Endothelial cell of umbilical vein (primary cell): Measurements from ENCODE around the gene PPM1L. TPM values are rescaled to one million over a fixed set of nuclear protein-coding genes. Genes with fewer than 3 reads are reported as not detected.

ENCODE experiments used
- BruUV-seq: library from RNA; stranded (reverse); fragments of 400-500 nt; replicated peaks from 2 replicates; lab custom pipeline; 2021; lab: Mats Ljungman, UMichigan
- CTCF ChIA-PET: fragments of 300-600, 350-600 bp; sonication (Branson Sonifier 250); formaldehyde crosslinking; loops from one replicate; lab custom pipeline; 2021; ENCODE audit warnings: antibody characterized with exemption, inconsistent platforms; lab: Charles Lee
- POLR2A ChIA-PET: fragments of 300-600, 350-600 bp; sonication (Branson Sonifier 250); formaldehyde crosslinking; loops from one replicate; lab custom pipeline; 2021; ENCODE audit warnings: antibody characterized with exemption, inconsistent platforms; lab: Charles Lee
- DNase-seq: peaks from one replicate; pipeline ENCODE4 v3.0.0-alpha.2; 2011; ENCODE audit warnings: low read depth, low spot score
- FAIRE-seq: peaks from 2 replicates; lab custom pipeline; 2011; peaks lifted over from hg19 to GRCh38; lab: Jason Lieb, UNC
- H2AFZ ChIP-seq: 2 replicates; pipeline ENCODE4 v1.6.0; 2012; ENCODE audit warnings: low read depth, low read length, control low read depth, inconsistent platforms
- H3K27ac ChIP-seq: 2 replicates; pipeline ENCODE4 v1.5.1; 2011; ENCODE audit warnings: low read depth, mild to moderate bottlenecking, control low read depth, low read length, moderate library complexity; ENCODE audit not compliant: insufficient read depth
- H3K27me3 ChIP-seq, 2 experiments: 2 replicates each; pipeline versions ENCODE4 v1.6.0 to v1.6.1; 2011; ENCODE audit warnings: low read length in 2 of 2, mixed read lengths in 1 of 2; ENCODE audit not compliant: control insufficient read depth in 2 of 2, insufficient read depth in 2 of 2
- H3K36me3 ChIP-seq, 2 experiments: 2 replicates in 1 of 2; 3 replicates in 1 of 2; pipeline ENCODE4 v1.5.1; 2011; ENCODE audit warnings: low read length in 2 of 2, mild to moderate bottlenecking in 1 of 2, moderate library complexity in 1 of 2; ENCODE audit not compliant: control insufficient read depth in 2 of 2, insufficient read depth in 2 of 2; ENCODE audit errors: extremely low read depth in 1 of 2
- H3K4me1 ChIP-seq: 3 replicates; pipeline ENCODE4 v1.5.1; 2011; ENCODE audit warnings: mild to moderate bottlenecking, low read length; ENCODE audit not compliant: control insufficient read depth, insufficient read depth; ENCODE audit errors: extremely low read depth
- H3K4me2 ChIP-seq: 2 replicates; pipeline ENCODE4 v1.6.1; 2011; ENCODE audit warnings: low read length, control low read depth, mixed read lengths; ENCODE audit not compliant: insufficient read depth
- H3K4me3 ChIP-seq, 3 experiments: fragments of 200-600 bp in 1 of 3; sonication (generic), shearing (Covaris generic) in 1 of 3; replicated peaks in 1 of 3; 2 replicates each; pipeline ENCODE4 v1.5.1; 2011 to 2016; ENCODE audit warnings: control low read depth in 3 of 3, low read length in 3 of 3, mild to moderate bottlenecking in 2 of 3, inconsistent platforms in 1 of 3, low read depth in 1 of 3, moderate library complexity in 1 of 3; ENCODE audit not compliant: insufficient read depth in 1 of 3
- H3K79me2 ChIP-seq: 2 replicates; pipeline ENCODE4 v1.6.0; 2012; ENCODE audit warnings: low read length, inconsistent platforms; ENCODE audit not compliant: control insufficient read depth, insufficient read depth
- H3K9ac ChIP-seq: replicated peaks from 2 replicates; pipeline ENCODE3; 2011; ENCODE audit warnings: low read length, control low read depth; ENCODE audit not compliant: insufficient read depth; ENCODE audit errors: extremely low read depth
- H3K9me1 ChIP-seq: replicated peaks from 3 replicates; pipeline ENCODE4 v1.6.0; 2011; ENCODE audit warnings: mild to moderate bottlenecking, low read length; ENCODE audit not compliant: control insufficient read depth, insufficient read depth; ENCODE audit errors: extremely low read depth
- H3K9me3 ChIP-seq: replicated peaks from 2 replicates; pipeline ENCODE4 v1.5.1; 2012; ENCODE audit warnings: low read length, inconsistent platforms; ENCODE audit not compliant: control insufficient read depth, insufficient read depth
- H4K20me1 ChIP-seq: replicated peaks from 2 replicates; pipeline ENCODE3; 2011; ENCODE audit warnings: mild to moderate bottlenecking, low read length; ENCODE audit not compliant: control insufficient read depth, insufficient read depth; ENCODE audit errors: extremely low read depth
- CTCF ChIP-seq, 2 donors: IDR thresholded peaks; 1 replicate in 1 of 2; 2 replicates in 1 of 2; pipeline ENCODE4 v1.5.1; 2011; ENCODE audit warnings: low read length in 2 of 2, mild to moderate bottlenecking in 2 of 2, moderate library complexity in 2 of 2, control low read depth in 1 of 2, inconsistent platforms in 1 of 2, low read depth in 1 of 2; ENCODE audit not compliant: insufficient read depth in 1 of 2; ENCODE audit errors: extremely low read depth in 1 of 2
- EZH2 ChIP-seq: IDR thresholded peaks from 2 replicates; pipeline ENCODE4 v1.6.1; 2012; ENCODE audit warnings: borderline replicate concordance, low read depth, mild to moderate bottlenecking, moderate library complexity, low read length, inconsistent platforms; ENCODE audit not compliant: severe bottlenecking
- FOS ChIP-seq: IDR thresholded peaks from 2 replicates; pipeline ENCODE4 v1.6.1; 2011; ENCODE audit warnings: mild to moderate bottlenecking, low read length, moderate library complexity, borderline replicate concordance; ENCODE audit not compliant: insufficient read depth
- GATA2 ChIP-seq: IDR thresholded peaks from 2 replicates; pipeline ENCODE4 v1.7.0; 2011; ENCODE audit warnings: low read depth, mild to moderate bottlenecking, moderate library complexity, mixed read lengths, low read length; ENCODE audit not compliant: insufficient read length, insufficient read depth
- JUN ChIP-seq: IDR thresholded peaks from 2 replicates; pipeline ENCODE4 v1.6.1; 2011; ENCODE audit warnings: borderline replicate concordance, low read depth; ENCODE audit not compliant: insufficient read length, insufficient read depth
- MAX ChIP-seq: IDR thresholded peaks from 2 replicates; pipeline ENCODE4 v1.6.1; 2011; ENCODE audit not compliant: insufficient read depth, insufficient read length
- MYC ChIP-seq: IDR thresholded peaks from one replicate; pipeline ENCODE4 v1.6.1; 2011; ENCODE audit warnings: mild to moderate bottlenecking, low read depth, low read length
- POLR2A ChIP-seq: IDR thresholded peaks from 2 replicates; pipeline ENCODE4 v1.6.1; 2012; ENCODE audit warnings: low read depth, mild to moderate bottlenecking, control low read depth, low read length
- POLR2AphosphoS5 ChIP-seq: IDR thresholded peaks from 2 replicates; pipeline ENCODE4 v1.6.1; 2012; ENCODE audit warnings: low read depth, mild to moderate bottlenecking, control low read depth, low read length, moderate library complexity; ENCODE audit not compliant: insufficient read depth
- dilution Hi-C: fragments of 300-500 bp; cut with MboI; formaldehyde crosslinking; loops from one replicate; pipeline ENCODE4 v1.15.0; 2019; ENCODE audit warnings: low sequenced_read_pairs; ENCODE audit not compliant: extremely low pct_ligation_motif_present
- intact Hi-C: fragments of 100-400 bp; cut with micrococcal nuclease; formaldehyde crosslinking; loops from one replicate; pipeline ENCODE4 v1.10.0; 2022
- polyA plus RNA-seq, 4 experiments: library from polyadenylated mRNA; depleted of rRNA in 3 of 4; stranded (reverse) in 3 of 4; unstranded in 1 of 4; fragments of >200 nt; gene quantifications; 2 replicates each; pipeline versions ENCODE4 v1.2.1 to v1.2.3, GENCODE V29; 2011 to 2012; ENCODE audit warnings: missing spikeins in 1 of 4
- total RNA-seq: library from RNA; stranded (reverse); gene quantifications from 2 replicates; pipeline ENCODE4 v1.2.3, GENCODE V29; 2021

PPM1L gene
- total and polyA plus RNA-seq, 2 donors (not counting 3 experiments of a cell fraction or from before 2014, with no cell fraction given) = 0.63 to 2.9 TPM

GRCh38 chr3:160950954-160951353 is 194.9 kb downstream of the PPM1L start:
- POLR2A ChIA-PET = no interaction called here
- Histone ChIP-seq H3K27ac (no peak overlapping the region), H3K36me3 (no peaks in the 10 kb centered on the region), H2AFZ (no peak overlapping the region), H3K4me2 (no peak overlapping the region), H3K9me1 (no peaks in the 10 kb centered on the region), H3K9me3 (no peaks in the 10 kb centered on the region), H3K79me2 (no peaks in the 10 kb centered on the region), H3K9ac (no peak overlapping the region), H3K4me3 (no peak overlapping the region), H3K27me3 (no peaks in the 10 kb centered on the region), H4K20me1 (no peaks in the 10 kb centered on the region), H3K4me1 (no peaks in the 10 kb centered on the region)
- DNase-seq = no peak
- no peak for FAIRE-seq
- intact Hi-C loops (loop anchor here (5.0 kb wide), 1 partner anchor 156 kb away; the partner anchor contains the start of gene B3GALNT1), dilution Hi-C loops (no loop called here)
- no TSS peak for BruUV-seq
- TF ChIP-seq FOS (no peak), MAX (no peak), POLR2AphosphoS5 (no peak), GATA2 (no peak), EZH2 (no peak), POLR2A (no peak), MYC (no peak), JUN (no peak), CTCF (IDR thresholded peaks at IDR 0.05; ENCODE audit: extremely low read depth in 1 of 2, insufficient read depth in 1 of 2, low read depth in 1 of 2, low read length in 2 of 2) (no peak)
- CTCF ChIA-PET = interaction anchor here (1.6 kb wide), 1 partner anchor 9 kb away, joined by 6 read pairs; no protein-coding TSS in a partner anchor
